ENCODE data around the gene USP4.
"Not testable (repeated sequence)": the region's sequence is repeated elsewhere in the genome, so short reads cannot be mapped to it uniquely, and the experiment has no call there.

The USP4 gene

GRCh38 chr3:49248840-49249227 lies 91.0 kb downstream of the USP4 start:
- DNase-seq (ENCODE audit: low spot score) = peak; percentile 58

- DNase-seq (ENCODE audit: low spot score) = no peak
Measured at GRCh38 chr3:49244581-49245205, 95.2 kb downstream of the USP4 start.

- not testable (repeated sequence) for DNase-seq (ENCODE audit: low spot score)
Measured at GRCh38 chr3:49240091-49240490, 99.8 kb downstream of the USP4 start.

GRCh38 chr3:49238274-49239127 lies 101.4 kb downstream of the USP4 start:
- DNase-seq (ENCODE audit: low spot score) = no peak

GRCh38 chr3:49237344-49237743 lies 102.5 kb downstream of the USP4 start:
- no peak for DNase-seq (ENCODE audit: low spot score)

GRCh38 chr3:49236226-49236625 lies 103.6 kb downstream of the USP4 start:
- DNase-seq (ENCODE audit: low spot score) = no peak

GRCh38 chr3:49228817-49229216 lies 111.0 kb downstream of the USP4 start:
- not testable (repeated sequence) for DNase-seq (ENCODE audit: low spot score)

All from AG08395 (cell line).